ENCODE data around the gene LARP1B.
"Not testable (repeated sequence)": the region's sequence is repeated elsewhere in the genome, so short reads cannot be mapped to it uniquely, and the experiment has no call there.

The LARP1B gene

GRCh38 chr4:128225148-128225547 lies 164.0 kb downstream of the LARP1B start:
- DNase-seq (ENCODE audit: low read depth, low spot score), result no peak

- peak; percentile 36 for DNase-seq (ENCODE audit: low read depth, low spot score)
Observed at GRCh38 chr4:128227991-128228571, 167.0 kb downstream of the LARP1B start.

GRCh38 chr4:128228845-128229795 lies 168.0 kb downstream of the LARP1B start:
- DNase-seq (ENCODE audit: low read depth, low spot score), result peak; percentile 5

GRCh38 chr4:128232719-128233118 lies 171.6 kb downstream of the LARP1B start:
- no peak for DNase-seq (ENCODE audit: low read depth, low spot score)

- no peak for DNase-seq (ENCODE audit: low read depth, low spot score)
Observed at GRCh38 chr4:128234836-128235235, 173.7 kb downstream of the LARP1B start.

- no peak for DNase-seq (ENCODE audit: low read depth, low spot score)
Observed at GRCh38 chr4:128241019-128241418, 179.9 kb downstream of the LARP1B start.

GRCh38 chr4:128241425-128241913 lies 180.4 kb downstream of the LARP1B start:
- DNase-seq (ENCODE audit: low read depth, low spot score), result peak; percentile 41

- no peak for DNase-seq (ENCODE audit: low read depth, low spot score)
Observed at GRCh38 chr4:128241981-128242380, 180.9 kb downstream of the LARP1B start.

- no peak for DNase-seq (ENCODE audit: low read depth, low spot score)
Observed at GRCh38 chr4:128242601-128243000, 181.5 kb downstream of the LARP1B start.

- DNase-seq (ENCODE audit: low read depth, low spot score), result no peak
Observed at GRCh38 chr4:128244379-128244778, 183.3 kb downstream of the LARP1B start.

- DNase-seq (ENCODE audit: low read depth, low spot score), result not testable (repeated sequence)
Observed at GRCh38 chr4:128245391-128245790, 184.3 kb downstream of the LARP1B start.

GRCh38 chr4:128247906-128248305 lies 186.8 kb downstream of the LARP1B start:
- DNase-seq (ENCODE audit: low read depth, low spot score), result no peak

- no peak for DNase-seq (ENCODE audit: low read depth, low spot score)
Observed at GRCh38 chr4:128249787-128250668, 188.9 kb downstream of the LARP1B start.

GRCh38 chr4:128255906-128256305 lies 194.8 kb downstream of the LARP1B start:
- no peak for DNase-seq (ENCODE audit: low read depth, low spot score)

GRCh38 chr4:128256539-128256938 lies 195.4 kb downstream of the LARP1B start:
- DNase-seq (ENCODE audit: low read depth, low spot score), result no peak

GRCh38 chr4:128258166-128258565 lies 197.1 kb downstream of the LARP1B start:
- DNase-seq (ENCODE audit: low read depth, low spot score), result not testable (repeated sequence)

- peak; percentile 10 for DNase-seq (ENCODE audit: low read depth, low spot score)
Observed at GRCh38 chr4:128259889-128260288, 198.8 kb downstream of the LARP1B start.

Data from ELF-1 (cell line).